ENCODE measurements around the gene CORO1A. TPM values are rescaled to one million over a fixed set of nuclear protein-coding genes. Genes with fewer than 3 reads are reported as not detected.
A peak's percentile ranks its signal among the peaks of the same experiment; 100 is the strongest.
"Not testable (repeated sequence)": the region's sequence is repeated elsewhere in the genome, so short reads cannot be mapped to it uniquely, and the experiment has no call there.

The CORO1A gene
- total and polyA plus RNA-seq, 7 experiments from 2014 or later: 609 to 1,666 (median 882) TPM

GRCh38 chr16:30186444-30186781 is 3.0 kb downstream of the CORO1A start:
- Mint-ChIP-seq H3K36me3 (peaks cover 4 to 38% (median 21%) of the 10 kb centered on the region in 5 donors), H3K27ac (peak overlapping the region; percentile 93 to 97 (median 96)), H3K4me3 (peak overlapping the region; percentile 96 to 99 (median 98)), H3K4me1 (peaks cover 15 to 33% (median 23%) of the 10 kb centered on the region in 7 donors), H3K27me3 (no peaks in the 10 kb centered on the region), H3K9me3 (peaks cover 0 to 5% (median 0%) of the 10 kb centered on the region in 11 donors)
- Histone ChIP-seq H3K9me3 (ENCODE audit: control insufficient read depth in 2 of 3, low read length in 3 of 3) (no peaks in the 10 kb centered on the region), H3K36me3 (ENCODE audit: control insufficient read depth in 2 of 3, insufficient read depth in 3 of 3, low read length in 3 of 3) (peaks cover 9 to 35% (median 26%) of the 10 kb centered on the region in 3 experiments), H3K27me3 (ENCODE audit: control insufficient read depth in 2 of 2, insufficient read depth in 2 of 2, low read length in 2 of 2) (no peaks in the 10 kb centered on the region), H3K27ac (ENCODE audit: low read depth, low read length) (peak overlapping the region; percentile 85), H3K4me1 (ENCODE audit: control insufficient read depth in 2 of 2, insufficient read depth in 2 of 2, low read length in 2 of 2) (peaks cover 28 to 36% of the 10 kb centered on the region in 2 donors), H3K4me3 (ENCODE audit: low read length) (peak overlapping the region; percentile 100)
- intact Hi-C loops (cut with micrococcal nuclease): no loop called here
- POLR2A ChIA-PET: interaction anchor here (0.6 to 7.7 kb wide), 23 partner anchors 11 to 473 kb away, joined by 3 to 216 read pairs (median 6); partner anchors contain the start of genes ALDOA, DCTPP1, GDPD3 and MAPK3
- DNase-seq (peak in 2 of 9 donors; percentile 5 to 13), ATAC-seq (no peak)
- CTCF ChIA-PET: interaction anchor here (0.6 to 2.8 kb wide), 6 partner anchors 66 to 314 kb away, joined by 3 to 16 read pairs (median 4); partner anchors contain the start of gene TBX6

DNA sequence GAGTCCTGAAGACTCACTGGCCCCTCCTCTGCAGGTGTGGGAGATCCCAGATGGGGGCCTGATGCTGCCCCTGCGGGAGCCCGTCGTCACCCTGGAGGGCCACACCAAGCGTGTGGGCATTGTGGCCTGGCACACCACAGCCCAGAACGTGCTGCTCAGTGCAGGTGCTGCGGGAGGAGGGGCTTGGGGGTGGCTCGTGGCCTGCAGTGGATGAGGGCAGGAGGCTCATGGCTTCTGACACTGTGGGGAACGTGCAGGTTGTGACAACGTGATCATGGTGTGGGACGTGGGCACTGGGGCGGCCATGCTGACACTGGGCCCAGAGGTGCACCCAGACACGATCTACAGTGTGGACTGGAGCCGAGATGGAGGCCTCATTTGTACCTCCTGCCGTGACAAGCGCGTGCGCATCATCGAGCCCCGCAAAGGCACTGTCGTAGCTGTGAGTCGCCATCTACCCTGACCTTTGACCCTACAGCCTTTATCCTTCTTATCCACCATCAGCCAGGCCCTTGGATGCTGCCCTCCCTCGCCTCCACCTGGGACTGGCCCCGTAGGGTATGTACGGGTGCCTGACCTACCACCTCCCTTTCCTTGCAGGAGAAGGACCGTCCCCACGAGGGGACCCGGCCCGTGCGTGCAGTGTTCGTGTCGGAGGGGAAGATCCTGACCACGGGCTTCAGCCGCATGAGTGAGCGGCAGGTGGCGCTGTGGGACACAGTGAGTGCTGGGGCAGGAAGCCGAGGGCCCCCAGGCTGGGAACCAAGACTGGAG is 3.6 kb downstream of the CORO1A start:
- peaks cover 14 to 31% (median 21%) of the 10 kb centered on the region in 7 donors for H3K4me1 Mint-ChIP-seq
- H3K4me3 Mint-ChIP-seq: peak overlapping the region; percentile 96 to 99 (median 98)
- ChIA-PET POLR2A (interaction anchor here (0.6 to 7.7 kb wide), 11 partner anchors 8 to 243 kb away, joined by 3 to 216 read pairs (median 9); partner anchors contain the start of genes ALDOA, DCTPP1, GDPD3 and MAPK3), CTCF (interaction anchor here (0.6 to 2.8 kb wide), 4 partner anchors 95 to 315 kb away, joined by 3 to 16 read pairs (median 4); partner anchors contain the start of gene TBX6)
- H3K36me3 Mint-ChIP-seq: peaks cover 4 to 38% (median 21%) of the 10 kb centered on the region in 5 donors
- ATAC-seq (peak; percentile 30), DNase-seq (peak; percentile 70 to 91 (median 83))
- no peaks in the 10 kb centered on the region for H3K27me3 Mint-ChIP-seq
- no peaks in the 10 kb centered on the region for H3K9me3 ChIP-seq (ENCODE audit: control insufficient read depth in 2 of 3, low read length in 3 of 3)
- H3K27me3 ChIP-seq (ENCODE audit: control insufficient read depth in 2 of 2, insufficient read depth in 2 of 2, low read length in 2 of 2): no peaks in the 10 kb centered on the region
- H3K27ac ChIP-seq (ENCODE audit: low read depth, low read length): peak overlapping the region; percentile 85
- H3K9me3 Mint-ChIP-seq: peaks cover 0 to 5% (median 0%) of the 10 kb centered on the region in 11 donors
- peak overlapping the region; percentile 100 for H3K4me3 ChIP-seq (ENCODE audit: low read length)
- peaks cover 26 to 36% of the 10 kb centered on the region in 2 donors for H3K4me1 ChIP-seq (ENCODE audit: control insufficient read depth in 2 of 2, insufficient read depth in 2 of 2, low read length in 2 of 2)
- H3K27ac Mint-ChIP-seq: peak overlapping the region; percentile 92 to 97 (median 95)
- H3K36me3 ChIP-seq (ENCODE audit: control insufficient read depth in 2 of 3, insufficient read depth in 3 of 3, low read length in 3 of 3): peaks cover 9 to 35% (median 26%) of the 10 kb centered on the region in 3 experiments
- intact Hi-C loops (cut with micrococcal nuclease): no loop called here

GRCh38 chr16:30187556-30187865 is 4.1 kb downstream of the CORO1A start:
- peaks cover 8 to 26% (median 15%) of the 10 kb centered on the region in 7 donors for H3K4me1 Mint-ChIP-seq
- Histone ChIP-seq H3K4me3 (ENCODE audit: low read length) (peak overlapping the region; percentile 100), H3K9me3 (ENCODE audit: control insufficient read depth in 2 of 3, low read length in 3 of 3) (no peaks in the 10 kb centered on the region), H3K4me1 (ENCODE audit: control insufficient read depth in 2 of 2, insufficient read depth in 2 of 2, low read length in 2 of 2) (peaks cover 22 to 30% of the 10 kb centered on the region in 2 donors), H3K36me3 (ENCODE audit: control insufficient read depth in 2 of 3, insufficient read depth in 3 of 3, low read length in 3 of 3) (peaks cover 9 to 35% (median 26%) of the 10 kb centered on the region in 3 experiments), H3K27me3 (ENCODE audit: control insufficient read depth in 2 of 2, insufficient read depth in 2 of 2, low read length in 2 of 2) (no peaks in the 10 kb centered on the region), H3K27ac (ENCODE audit: low read depth, low read length) (peak overlapping the region; percentile 85)
- intact Hi-C loops (cut with micrococcal nuclease): no loop called here
- H3K27ac Mint-ChIP-seq: peak overlapping the region; percentile 92 to 97 (median 95)
- CTCF ChIA-PET: interaction anchor here (2.8 kb wide), 1 partner anchor 95 kb away, joined by 16 read pairs; the partner anchor contains the start of gene TBX6
- POLR2A ChIA-PET: interaction anchor here (1.4 to 7.7 kb wide), 5 partner anchors 8 to 121 kb away, joined by 3 to 216 read pairs (median 94); partner anchors contain the start of genes ALDOA, GDPD3, PPP4C and TBX6
- no peak for DNase-seq
- peaks cover 0 to 5% (median 0%) of the 10 kb centered on the region in 11 donors for H3K9me3 Mint-ChIP-seq
- H3K27me3 Mint-ChIP-seq: no peaks in the 10 kb centered on the region
- peaks cover 4 to 38% (median 21%) of the 10 kb centered on the region in 5 donors for H3K36me3 Mint-ChIP-seq
- peak overlapping the region; percentile 96 to 99 (median 98) for H3K4me3 Mint-ChIP-seq
- no peak for ATAC-seq

DNA sequence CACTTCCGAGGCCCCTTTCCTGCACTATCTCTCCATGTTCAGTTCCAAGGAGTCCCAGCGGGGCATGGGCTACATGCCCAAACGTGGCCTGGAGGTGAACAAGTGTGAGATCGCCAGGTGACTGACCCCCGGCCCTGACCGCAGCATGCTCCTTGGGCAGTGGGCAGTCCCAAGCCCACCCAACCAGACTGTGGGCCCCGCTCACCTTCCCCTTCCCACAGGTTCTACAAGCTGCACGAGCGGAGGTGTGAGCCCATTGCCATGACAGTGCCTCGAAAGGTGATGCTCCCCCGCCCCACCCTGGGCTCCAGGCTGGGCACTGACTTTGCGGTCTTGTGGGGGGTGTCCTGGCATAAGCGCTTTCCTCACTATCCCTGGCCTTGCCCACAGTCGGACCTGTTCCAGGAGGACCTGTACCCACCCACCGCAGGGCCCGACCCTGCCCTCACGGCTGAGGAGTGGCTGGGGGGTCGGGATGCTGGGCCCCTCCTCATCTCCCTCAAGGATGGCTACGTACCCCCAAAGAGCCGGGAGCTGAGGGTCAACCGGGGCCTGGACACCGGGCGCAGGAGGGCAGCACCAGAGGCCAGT is 4.7 kb downstream of the CORO1A start:
- peak overlapping the region in 5 of 9 donors; percentile 23 to 96 (median 60) for H3K27ac Mint-ChIP-seq
- Histone ChIP-seq H3K4me1 (ENCODE audit: control insufficient read depth in 2 of 2, insufficient read depth in 2 of 2, low read length in 2 of 2) (peaks cover 20 to 28% of the 10 kb centered on the region in 2 donors), H3K27ac (ENCODE audit: low read depth, low read length) (peak overlapping the region; percentile 85), H3K36me3 (ENCODE audit: control insufficient read depth in 2 of 3, insufficient read depth in 3 of 3, low read length in 3 of 3) (peaks cover 9 to 35% (median 26%) of the 10 kb centered on the region in 3 experiments), H3K27me3 (ENCODE audit: control insufficient read depth in 2 of 2, insufficient read depth in 2 of 2, low read length in 2 of 2) (no peaks in the 10 kb centered on the region), H3K4me3 (ENCODE audit: low read length) (no peak overlapping the region), H3K9me3 (ENCODE audit: control insufficient read depth in 2 of 3, low read length in 3 of 3) (no peaks in the 10 kb centered on the region)
- H3K4me1 Mint-ChIP-seq: peaks cover 7 to 23% (median 14%) of the 10 kb centered on the region in 7 donors
- peaks cover 4 to 38% (median 21%) of the 10 kb centered on the region in 5 donors for H3K36me3 Mint-ChIP-seq
- H3K4me3 Mint-ChIP-seq: peak overlapping the region in 6 of 10 donors; percentile 27 to 98 (median 48)
- ChIA-PET POLR2A (interaction anchor here (1.4 to 7.7 kb wide), 4 partner anchors 9 to 110 kb away, joined by 3 to 216 read pairs (median 74); partner anchors contain the start of genes GDPD3, PPP4C, TBX6 and YPEL3), CTCF (interaction anchor here (0.6 kb wide), 1 partner anchor 318 kb away, joined by 3 read pairs; no protein-coding TSS in a partner anchor)
- intact Hi-C loops (cut with micrococcal nuclease): no loop called here
- H3K27me3 Mint-ChIP-seq: no peaks in the 10 kb centered on the region
- ATAC-seq (no peak), DNase-seq (no peak)
- H3K9me3 Mint-ChIP-seq: peaks cover 0 to 5% (median 0%) of the 10 kb centered on the region in 11 donors

DNA sequence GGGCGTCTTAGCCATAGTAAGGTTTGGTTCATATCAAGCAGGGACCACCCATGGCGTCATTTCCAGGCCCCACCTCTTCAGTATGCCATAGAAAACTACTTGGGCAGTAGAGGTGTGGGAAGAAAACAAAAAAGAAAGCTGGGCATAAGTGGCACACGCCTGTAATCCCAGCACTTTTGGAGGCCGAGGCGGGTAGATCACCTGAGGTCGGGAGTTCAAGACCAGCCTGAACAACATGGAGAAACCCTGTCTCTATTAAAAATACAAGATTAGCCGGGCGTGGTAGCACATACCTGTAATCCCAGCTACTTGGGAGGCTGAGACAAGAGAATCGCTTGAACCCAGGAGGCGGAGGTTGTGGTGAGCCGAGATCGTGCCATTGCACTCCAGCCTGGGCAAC is 7.8 kb downstream of the CORO1A start:
- H3K27ac Mint-ChIP-seq; ATAC-seq; H3K9me3 ChIP-seq (ENCODE audit: control insufficient read depth in 2 of 3, low read length in 3 of 3); H3K27me3 ChIP-seq (ENCODE audit: control insufficient read depth in 2 of 2, insufficient read depth in 2 of 2, low read length in 2 of 2); POLR2A ChIA-PET; H3K4me3 Mint-ChIP-seq; H3K9me3 Mint-ChIP-seq; CTCF ChIA-PET; intact Hi-C loops (cut with micrococcal nuclease); DNase-seq; H3K27ac ChIP-seq (ENCODE audit: low read depth, low read length); H3K4me3 ChIP-seq (ENCODE audit: low read length); H3K27me3 Mint-ChIP-seq: not testable (repeated sequence)
- peaks cover 20 to 21% of the 10 kb centered on the region in 2 donors for H3K4me1 ChIP-seq (ENCODE audit: control insufficient read depth in 2 of 2, insufficient read depth in 2 of 2, low read length in 2 of 2)
- peaks cover 4 to 16% (median 9%) of the 10 kb centered on the region in 5 donors for H3K36me3 Mint-ChIP-seq
- peaks cover 9 to 19% (median 17%) of the 10 kb centered on the region in 3 experiments for H3K36me3 ChIP-seq (ENCODE audit: control insufficient read depth in 2 of 3, insufficient read depth in 3 of 3, low read length in 3 of 3)
- peaks cover 7 to 18% (median 9%) of the 10 kb centered on the region in 7 donors for H3K4me1 Mint-ChIP-seq

- not testable (repeated sequence) for H3K27ac ChIP-seq (ENCODE audit: low read depth, low read length); DNase-seq
These were observed 9.7 kb downstream of the CORO1A start for GRCh38 chr16:30193098-30193497.

More at GRCh38 chr16:30193098-30193497, 9.7 kb downstream of the CORO1A start:
- H3K27me3 Mint-ChIP-seq; intact Hi-C loops (cut with micrococcal nuclease); CTCF ChIA-PET; H3K4me3 ChIP-seq (ENCODE audit: low read length); H3K4me1 ChIP-seq (ENCODE audit: control insufficient read depth in 2 of 2, insufficient read depth in 2 of 2, low read length in 2 of 2); H3K27me3 ChIP-seq (ENCODE audit: control insufficient read depth in 2 of 2, insufficient read depth in 2 of 2, low read length in 2 of 2); POLR2A ChIA-PET; H3K27ac Mint-ChIP-seq; H3K9me3 Mint-ChIP-seq; H3K36me3 ChIP-seq (ENCODE audit: control insufficient read depth in 2 of 3, insufficient read depth in 3 of 3, low read length in 3 of 3); H3K4me3 Mint-ChIP-seq; H3K9me3 ChIP-seq (ENCODE audit: control insufficient read depth in 2 of 3, low read length in 3 of 3); H3K4me1 Mint-ChIP-seq; H3K36me3 Mint-ChIP-seq: not testable (repeated sequence)
- peak; percentile 33 for ATAC-seq
